BLaER1 treated with 17β-estradiol and CSF1 and Interleukin-3, amounts not matched to agents 10 nM and 100 nM (cell line): ENCODE results near the gene IMMP2L.
A peak's percentile ranks its signal among the peaks of the same experiment; 100 is the strongest.

Experiments used
- H3K27ac ChIP-seq, 11 experiments: shearing (Covaris generic); formaldehyde crosslinking; 2 replicates each; pipeline ENCODE4 v1.8.1; 2022
- H3K27me3 ChIP-seq, 11 experiments: shearing (Covaris generic); formaldehyde crosslinking; 2 replicates each; pipeline ENCODE4 v1.8.1; 2022
- H3K36me3 ChIP-seq, 11 experiments: shearing (Covaris generic); formaldehyde crosslinking; 2 replicates each; pipeline ENCODE4 v1.8.1; 2022
- H3K4me1 ChIP-seq, 10 experiments: shearing (Covaris generic); formaldehyde crosslinking; 2 replicates each; pipeline ENCODE4 v1.8.1; 2022
- H3K4me2 ChIP-seq, 11 experiments: shearing (Covaris generic); formaldehyde crosslinking; 2 replicates each; pipeline ENCODE4 v1.8.1; 2022
- H3K4me3 ChIP-seq, 10 experiments: shearing (Covaris generic); formaldehyde crosslinking; 2 replicates each; pipeline ENCODE4 v1.8.1; 2022
- H3K9ac ChIP-seq, 11 experiments: shearing (Covaris generic); formaldehyde crosslinking; 2 replicates each; pipeline ENCODE4 v1.8.1; 2022
- H3K9me3 ChIP-seq, 11 experiments: shearing (Covaris generic); formaldehyde crosslinking; replicated peaks in 1 of 11; 2 replicates each; pipeline ENCODE4 v1.8.1; 2022
- H4K20me1 ChIP-seq, 11 experiments: shearing (Covaris generic); formaldehyde crosslinking; 2 replicates each; pipeline ENCODE4 v1.8.1; 2022
- Cebpa-rat ChIP-seq, 11 experiments: shearing (Covaris generic); IDR thresholded peaks; 2 replicates each; pipeline ENCODE4 v1.8.1; 2022

Gene IMMP2L

DNA sequence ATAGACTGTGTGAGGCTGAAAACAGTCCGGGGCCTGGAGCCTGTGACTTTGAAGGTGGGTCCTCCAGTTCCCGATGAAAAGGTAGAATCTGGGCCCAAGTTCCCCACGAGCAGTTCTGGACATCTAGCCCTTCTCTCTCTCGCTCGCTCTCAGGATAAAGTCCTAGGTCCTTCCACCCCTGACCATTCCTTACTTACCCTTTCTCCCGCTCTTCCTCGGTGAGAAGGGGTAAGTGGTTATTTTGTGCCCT lies 713 bp downstream of the IMMP2L start:
- Histone ChIP-seq H3K9ac (peak overlapping the region; percentile 81 to 96 (median 91)), H3K4me3 (peak overlapping the region; percentile 66 to 83 (median 73)), H4K20me1 (no peaks in the 10 kb centered on the region), H3K4me2 (peak overlapping the region; percentile 79 to 97 (median 92)), H3K4me1 (peaks cover 14 to 38% (median 23%) of the 10 kb centered on the region in 10 experiments), H3K27me3 (no peaks in the 10 kb centered on the region), H3K36me3 (peaks cover 0 to 25% (median 20%) of the 10 kb centered on the region in 11 experiments; a peak in 16 of 22 replicates), H3K9me3 (peaks cover 0 to 19% (median 7%) of the 10 kb centered on the region in 11 experiments; a peak in 6 of 22 replicates), H3K27ac (peak overlapping the region; percentile 77 to 94 (median 91))
- TF ChIP-seq Cebpa-rat (IDR thresholded peaks at IDR 0.05): no peak

DNA sequence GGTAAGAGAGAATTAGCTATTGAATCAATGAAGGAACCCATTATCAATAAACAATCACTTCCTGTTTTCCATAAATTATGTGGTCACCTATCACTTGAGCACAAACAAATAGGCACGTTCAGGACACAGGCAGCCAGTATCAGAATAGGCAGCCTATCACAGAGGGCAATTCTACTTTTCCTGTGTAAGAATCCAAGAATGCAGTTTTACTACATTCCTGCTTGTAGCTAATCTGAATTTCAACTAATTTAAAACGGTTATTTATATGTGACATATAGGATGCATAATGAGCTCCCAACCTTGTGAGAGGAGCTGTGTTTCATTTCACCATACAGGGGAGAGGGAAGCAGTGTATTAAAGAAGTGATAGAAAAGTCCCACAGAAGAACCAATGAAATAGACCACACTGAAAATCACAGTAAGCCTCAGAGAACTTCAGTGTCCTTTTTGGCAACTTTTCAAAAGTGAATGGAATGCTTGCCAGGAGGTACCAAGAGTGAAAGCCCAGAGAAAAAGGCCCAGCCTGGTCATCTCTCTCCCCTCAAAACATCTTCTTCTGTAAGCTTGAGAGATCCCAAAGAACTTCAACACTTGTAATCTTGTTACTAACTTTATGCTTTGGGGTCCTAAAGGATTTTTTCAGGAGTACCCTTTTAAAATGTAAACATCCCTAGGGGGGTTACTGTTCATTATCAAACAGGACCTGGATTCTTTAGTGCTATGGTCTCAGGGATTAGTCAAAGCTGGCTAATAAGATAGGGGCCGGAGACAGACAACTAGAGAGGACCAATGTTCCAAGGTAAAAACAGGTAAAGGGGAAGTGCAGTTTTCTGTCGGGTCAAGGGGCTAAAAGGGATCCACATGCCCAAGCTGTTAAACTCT lies 1.3 kb downstream of the IMMP2L start:
- Histone ChIP-seq H3K4me3 (peak overlapping the region; percentile 66 to 83 (median 73)), H4K20me1 (no peaks in the 10 kb centered on the region), H3K36me3 (peaks cover 0 to 31% (median 24%) of the 10 kb centered on the region in 11 experiments; a peak in 16 of 22 replicates), H3K9ac (peak overlapping the region; percentile 81 to 96 (median 91); a peak in 21 of 22 replicates), H3K4me1 (peaks cover 14 to 43% (median 26%) of the 10 kb centered on the region in 10 experiments), H3K4me2 (peak overlapping the region; percentile 79 to 97 (median 92)), H3K9me3 (peaks cover 0 to 19% (median 7%) of the 10 kb centered on the region in 11 experiments; a peak in 6 of 22 replicates), H3K27me3 (no peaks in the 10 kb centered on the region), H3K27ac (peak overlapping the region in 10 of 11 experiments; percentile 86 to 94 (median 91); a peak in 18 of 22 replicates)
- no peak for TF ChIP-seq Cebpa-rat (IDR thresholded peaks at IDR 0.05)

DNA sequence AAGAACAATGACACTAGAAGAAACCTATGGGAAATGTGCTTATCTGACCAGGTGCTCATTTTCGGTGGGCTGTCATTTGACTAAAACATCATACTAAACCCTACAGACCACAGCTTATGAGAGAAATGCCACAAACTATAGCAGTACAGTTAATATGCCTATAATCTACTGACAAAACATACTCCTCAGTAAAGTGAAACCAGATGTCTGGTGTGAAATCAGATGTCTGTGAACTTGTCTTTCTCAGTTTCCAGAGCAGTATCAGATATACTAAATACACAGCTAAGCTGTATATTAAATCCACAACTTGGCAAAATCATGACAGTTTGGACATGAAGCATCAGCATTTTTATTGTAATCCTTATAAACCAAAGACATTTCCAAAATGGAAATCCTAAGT lies 3.3 kb downstream of the IMMP2L start:
- Histone ChIP-seq H4K20me1 (no peaks in the 10 kb centered on the region), H3K27me3 (no peaks in the 10 kb centered on the region), H3K36me3 (peaks cover 7 to 50% (median 40%) of the 10 kb centered on the region in 11 experiments; a peak in 19 of 22 replicates), H3K27ac (no peak overlapping the region), H3K4me1 (peaks cover 14 to 45% (median 26%) of the 10 kb centered on the region in 10 experiments), H3K9me3 (peaks cover 0 to 23% (median 9%) of the 10 kb centered on the region in 11 experiments; a peak in 9 of 22 replicates), H3K4me3 (no peak overlapping the region), H3K9ac (no peak overlapping the region), H3K4me2 (peak overlapping the region in 5 of 11 experiments; percentile 1 to 30 (median 10); a peak in 4 of 22 replicates)
- TF ChIP-seq Cebpa-rat (IDR thresholded peaks at IDR 0.05): no peak

DNA sequence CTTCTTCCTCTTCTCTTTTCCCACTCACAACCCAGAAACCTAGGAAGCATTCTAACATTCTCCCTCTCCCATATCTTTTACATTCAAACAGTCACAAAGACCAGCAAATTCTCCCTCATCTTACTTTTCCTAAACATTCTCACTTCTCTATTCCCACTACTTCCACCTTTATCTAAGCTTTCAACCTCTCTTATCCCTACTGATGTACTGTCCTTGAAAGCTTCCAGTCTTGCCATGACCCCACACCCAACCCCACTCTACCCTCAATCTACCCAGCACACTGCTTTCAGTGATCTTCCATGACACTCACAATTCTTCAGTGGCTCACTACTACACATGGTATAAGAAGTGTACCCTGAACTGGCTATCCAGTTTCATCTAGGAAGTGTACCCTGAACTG lies 5.3 kb downstream of the IMMP2L start:
- H3K27me3 ChIP-seq: no peaks in the 10 kb centered on the region
- H4K20me1 ChIP-seq: no peaks in the 10 kb centered on the region
- TF ChIP-seq Cebpa-rat (IDR thresholded peaks at IDR 0.05): no peak
- H3K4me2 ChIP-seq: peak overlapping the region in 6 of 11 experiments; percentile 37 to 59 (median 42); a peak in 8 of 22 replicates
- no peak overlapping the region for H3K27ac ChIP-seq
- H3K36me3 ChIP-seq: peaks cover 7 to 70% (median 56%) of the 10 kb centered on the region in 11 experiments; a peak in 20 of 22 replicates
- H3K9me3 ChIP-seq: peaks cover 0 to 17% (median 8%) of the 10 kb centered on the region in 11 experiments; a peak in 7 of 22 replicates
- peaks cover 14 to 45% (median 26%) of the 10 kb centered on the region in 10 experiments for H3K4me1 ChIP-seq
- no peak overlapping the region for H3K4me3 ChIP-seq
- no peak overlapping the region for H3K9ac ChIP-seq

DNA sequence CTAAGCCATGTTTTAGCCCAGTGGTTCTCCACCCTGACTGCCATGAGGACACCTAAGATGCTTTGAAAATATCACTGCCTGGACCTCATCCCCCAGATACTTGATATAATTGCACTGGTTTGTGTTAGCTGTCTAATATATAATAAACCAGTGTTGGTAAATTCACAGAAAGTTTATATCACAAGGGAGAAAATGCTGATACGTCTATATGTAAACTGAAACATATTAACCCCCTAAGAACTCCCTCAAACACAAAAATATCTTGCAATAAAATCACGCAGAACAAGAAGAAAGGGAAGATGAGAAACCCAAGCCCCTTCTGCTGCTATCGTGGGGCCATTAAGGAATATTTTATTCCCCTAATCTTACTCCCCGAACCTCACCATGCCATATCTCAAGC lies 8.2 kb downstream of the IMMP2L start:
- peaks cover 0 to 17% (median 8%) of the 10 kb centered on the region in 11 experiments; a peak in 7 of 22 replicates for H3K9me3 ChIP-seq
- no peak overlapping the region for H3K27ac ChIP-seq
- H3K27me3 ChIP-seq: no peaks in the 10 kb centered on the region
- H3K4me2 ChIP-seq: no peak overlapping the region
- H3K9ac ChIP-seq: no peak overlapping the region
- peaks cover 14 to 98% (median 66%) of the 10 kb centered on the region in 11 experiments; a peak in 20 of 22 replicates for H3K36me3 ChIP-seq
- peaks cover 0 to 19% (median 9%) of the 10 kb centered on the region in 10 experiments; a peak in 11 of 20 replicates for H3K4me1 ChIP-seq
- no peak overlapping the region for H3K4me3 ChIP-seq
- H4K20me1 ChIP-seq: no peaks in the 10 kb centered on the region
- no peak for TF ChIP-seq Cebpa-rat (IDR thresholded peaks at IDR 0.05)

DNA sequence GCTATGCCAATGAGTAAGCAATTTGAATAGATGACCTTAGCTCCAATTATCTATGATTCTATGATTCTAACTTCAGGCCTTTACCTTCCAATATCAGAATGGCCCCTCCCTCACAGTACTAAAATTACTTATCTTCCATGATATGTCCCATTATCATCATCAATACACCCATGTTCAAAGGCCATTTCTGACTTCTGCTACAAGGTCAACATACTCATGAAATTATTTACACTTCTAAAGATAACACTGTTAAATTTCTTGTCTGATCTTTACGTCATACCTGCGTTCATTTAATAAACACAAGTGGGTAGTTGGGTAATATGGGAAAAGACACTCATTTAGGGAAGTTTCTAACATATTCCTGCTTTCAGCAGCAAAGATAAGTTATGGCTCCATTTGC lies 21.2 kb downstream of the IMMP2L start:
- no peak overlapping the region for H3K4me3 ChIP-seq
- H3K9me3 ChIP-seq: no peaks in the 10 kb centered on the region
- no peak for TF ChIP-seq Cebpa-rat (IDR thresholded peaks at IDR 0.05)
- H3K4me1 ChIP-seq: peaks cover 0 to 3% (median 0%) of the 10 kb centered on the region in 10 experiments; a peak in 1 of 20 replicates
- H3K27ac ChIP-seq: no peak overlapping the region
- peaks cover 0 to 18% (median 0%) of the 10 kb centered on the region in 11 experiments; a peak in 1 of 22 replicates for H3K36me3 ChIP-seq
- no peaks in the 10 kb centered on the region for H3K27me3 ChIP-seq
- no peaks in the 10 kb centered on the region for H4K20me1 ChIP-seq
- H3K4me2 ChIP-seq: no peak overlapping the region
- no peak overlapping the region for H3K9ac ChIP-seq

DNA sequence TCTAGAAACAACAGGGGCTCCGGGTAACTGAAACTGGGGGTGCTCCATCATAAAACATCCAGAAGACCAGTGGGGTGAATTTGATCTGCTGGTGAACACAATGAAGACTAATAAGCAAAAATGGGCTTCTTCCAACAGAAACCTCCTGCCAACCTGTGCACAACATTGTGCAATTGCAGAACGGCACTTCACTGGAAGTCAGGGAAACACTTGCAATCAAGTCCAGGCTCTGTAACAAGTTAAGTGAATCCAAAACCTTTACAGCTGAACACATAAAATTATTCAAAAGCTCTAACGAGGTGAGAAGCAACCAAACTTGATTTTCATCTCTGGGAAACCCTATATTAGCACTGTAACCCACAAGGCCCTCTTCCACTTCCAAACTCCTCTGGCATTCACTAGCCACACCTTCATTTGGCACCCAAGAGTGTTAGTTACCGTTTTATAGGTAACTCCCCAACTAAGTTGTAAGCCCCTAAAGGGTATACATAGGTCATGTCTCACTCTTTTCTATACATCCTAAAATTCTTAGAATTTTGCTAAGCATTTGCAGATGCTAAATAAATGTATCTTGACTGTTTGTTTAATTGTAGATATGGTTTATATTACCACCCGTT lies 22.0 kb downstream of the IMMP2L start:
- no peak for TF ChIP-seq Cebpa-rat (IDR thresholded peaks at IDR 0.05)
- H3K9ac ChIP-seq: no peak overlapping the region
- H3K9me3 ChIP-seq: no peaks in the 10 kb centered on the region
- H3K4me3 ChIP-seq: no peak overlapping the region
- H4K20me1 ChIP-seq: no peaks in the 10 kb centered on the region
- H3K27ac ChIP-seq: no peak overlapping the region
- no peak overlapping the region for H3K4me2 ChIP-seq
- H3K36me3 ChIP-seq: peaks cover 0 to 18% (median 0%) of the 10 kb centered on the region in 11 experiments; a peak in 1 of 22 replicates
- H3K4me1 ChIP-seq: peaks cover 2 to 10% (median 4%) of the 10 kb centered on the region in 10 experiments; a peak in 15 of 20 replicates
- H3K27me3 ChIP-seq: no peaks in the 10 kb centered on the region

DNA sequence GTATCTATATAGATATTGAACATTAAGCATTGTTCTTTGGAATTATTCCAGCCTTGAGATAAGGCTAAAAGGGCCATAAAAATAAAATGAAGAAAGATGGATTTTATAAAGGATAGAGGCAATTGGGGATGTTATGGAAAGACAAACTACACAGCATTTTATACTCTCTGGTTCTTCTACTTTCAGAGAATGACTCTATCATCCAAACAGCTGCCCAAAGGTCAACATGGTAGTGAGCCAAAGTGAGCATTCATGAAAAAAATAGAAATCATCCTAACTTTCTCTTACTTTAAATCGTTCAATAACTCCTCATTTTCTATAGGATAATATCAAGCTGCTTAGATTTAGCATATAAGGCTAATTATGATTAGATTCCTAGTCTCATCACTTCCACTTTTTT lies 25.2 kb downstream of the IMMP2L start:
- H3K36me3 ChIP-seq: 0 out of 22 replicates have a peak, but pooled peaks cover 0 to 12% (median 0%) of the 10 kb centered on the region in 11 experiments
- H3K4me1 ChIP-seq: peaks cover 18 to 32% (median 23%) of the 10 kb centered on the region in 10 experiments
- H3K27ac ChIP-seq: no peak overlapping the region
- H3K9ac ChIP-seq: no peak overlapping the region
- no peak overlapping the region for H3K4me2 ChIP-seq
- H3K27me3 ChIP-seq: no peaks in the 10 kb centered on the region
- H3K4me3 ChIP-seq: no peak overlapping the region
- H4K20me1 ChIP-seq: no peaks in the 10 kb centered on the region
- TF ChIP-seq Cebpa-rat (IDR thresholded peaks at IDR 0.05): no peak
- no peaks in the 10 kb centered on the region for H3K9me3 ChIP-seq
